HCT116 (cell line): ENCODE data around the gene ZSWIM5. TPM values are rescaled to one million over a fixed set of nuclear protein-coding genes. Genes with fewer than 3 reads are reported as not detected.

Source experiments
- ATAC-seq: fragments of 200-7000 bp; cut with Tn5 transposase; 2 replicates; pipeline ENCODE4 v1.9.1; 2020; ENCODE audit warnings: mild to moderate bottlenecking, moderate library complexity
- BruUV-seq: library from RNA; stranded (reverse); fragments of 400-500 nt; replicated peaks from 2 replicates; lab custom pipeline; 2021; lab: Mats Ljungman, UMichigan
- CTCF ChIA-PET: fragments of 300-600 bp; sonication (Branson Sonifier 250); formaldehyde crosslinking; loops from one replicate; lab custom pipeline; 2021; ENCODE audit warnings: antibody characterized with exemption; lab: Charles Lee
- POLR2A ChIA-PET: fragments of 300-600, 350-600 bp; sonication (Branson Sonifier 250); formaldehyde crosslinking; loops from one replicate; lab custom pipeline; 2021; ENCODE audit warnings: antibody characterized with exemption; lab: Charles Lee
- RAD21 ChIA-PET, 2 experiments: fragments of 300-600 bp; sonication (Branson Sonifier 250); formaldehyde crosslinking; loops; one replicate each; lab custom pipeline; 2023; ENCODE audit warnings: low total read pairs in 2 of 2; ENCODE audit not compliant: uncharacterized antibody in 2 of 2, unreplicated experiment in 2 of 2, low non-redundant PET in 1 of 2; lab: Charles Lee
- DNase-seq: peaks from one replicate; pipeline ENCODE4 v3.0.0-alpha.2; 2010; ENCODE audit warnings: low read depth, low spot score
- H2AFZ ChIP-seq: fragments of 200-600 bp; shearing (Covaris generic), sonication (generic); 2 replicates; pipeline ENCODE4 v1.6.1; 2017; ENCODE audit warnings: low read depth, mixed run types, mixed read lengths, antibody characterized with exemption, low read length; ENCODE audit not compliant: poor library complexity, severe bottlenecking
- H3K27ac ChIP-seq: 2 replicates; pipeline ENCODE4 v1.5.1; 2012; ENCODE audit warnings: low read depth, low read length
- H3K27me3 ChIP-seq: fragments of 200-600 bp; sonication (generic); 2 replicates; pipeline ENCODE4 v1.6.1; 2016; ENCODE audit warnings: mixed run types, low read length, mixed read lengths; ENCODE audit not compliant: insufficient read depth
- H3K36me3 ChIP-seq, 2 experiments: fragments of 200-500 bp in 1 of 2; fragments of 200-600 bp in 1 of 2; sonication (Bioruptor generic) in 1 of 2; sonication (generic) in 1 of 2; 2 replicates each; pipeline versions ENCODE4 v1.5.1 to v1.6.1; 2014 to 2016; ENCODE audit warnings: low read length in 2 of 2, inconsistent platforms in 1 of 2, mixed read lengths in 1 of 2, mixed run types in 1 of 2; ENCODE audit not compliant: insufficient read depth in 2 of 2, control insufficient read depth in 1 of 2
- H3K4me1 ChIP-seq, 2 experiments: fragments of 200-600 bp in 1 of 2; sonication (generic) in 1 of 2; 2 replicates each; pipeline versions ENCODE4 v1.5.1 to v1.6.1; 2012 to 2017; ENCODE audit warnings: low read length in 2 of 2, inconsistent platforms in 1 of 2, mild to moderate bottlenecking in 1 of 2, mixed read lengths in 1 of 2, mixed run types in 1 of 2, moderate library complexity in 1 of 2; ENCODE audit not compliant: insufficient read depth in 2 of 2, control insufficient read depth in 1 of 2
- H3K4me2 ChIP-seq: fragments of 200-600 bp; sonication (generic); 2 replicates; pipeline ENCODE4 v1.6.1; 2017; ENCODE audit warnings: mixed run types, low read length, mixed read lengths
- H3K4me3 ChIP-seq, 2 experiments: fragments of 200-600 bp in 1 of 2; sonication (generic) in 1 of 2; replicated peaks in 1 of 2; 2 replicates each; pipeline ENCODE4 v1.5.1; 2011 to 2016; ENCODE audit warnings: low read length in 2 of 2, control low read depth in 1 of 2, low read depth in 1 of 2, mild to moderate bottlenecking in 1 of 2, mixed read lengths in 1 of 2, mixed run types in 1 of 2
- H3K79me2 ChIP-seq: fragments of 200-600 bp; sonication (generic); 2 replicates; pipeline ENCODE4 v1.6.1; 2017; ENCODE audit warnings: mild to moderate bottlenecking, mixed run types, low read length, moderate library complexity, mixed read lengths; ENCODE audit not compliant: insufficient read depth
- H3K9ac ChIP-seq: fragments of 200-600 bp; sonication (generic); 2 replicates; pipeline ENCODE4 v1.6.1; 2016; ENCODE audit warnings: low read length, mixed read lengths
- H3K9me2 ChIP-seq: fragments of 200-600 bp; sonication (generic), shearing (Covaris generic); 2 replicates; pipeline ENCODE4 v1.6.1; 2017; ENCODE audit warnings: mixed run types, mild to moderate bottlenecking, moderate library complexity; ENCODE audit not compliant: insufficient read depth
- H3K9me3 ChIP-seq, 2 experiments: fragments of 200-500 bp in 1 of 2; fragments of 200-600 bp in 1 of 2; sonication (Bioruptor generic) in 1 of 2; sonication (generic) in 1 of 2; 2 replicates each; pipeline ENCODE4 v1.6.1; 2014 to 2017; ENCODE audit warnings: low read length in 2 of 2, mixed read lengths in 2 of 2, inconsistent platforms in 1 of 2, low read depth in 1 of 2, mild to moderate bottlenecking in 1 of 2, mixed run types in 1 of 2, moderate library complexity in 1 of 2; ENCODE audit not compliant: control insufficient read depth in 1 of 2, insufficient read depth in 1 of 2
- H4K20me1 ChIP-seq: fragments of 200-600 bp; sonication (generic), shearing (Covaris generic); 2 replicates; pipeline ENCODE4 v1.6.1; 2017; ENCODE audit warnings: mixed run types, mild to moderate bottlenecking, moderate library complexity; ENCODE audit not compliant: insufficient read depth
- CEBPB ChIP-seq: IDR thresholded peaks from 2 replicates; pipeline ENCODE4 v1.6.1; 2012; ENCODE audit warnings: low read depth
- CTCF ChIP-seq, 3 experiments: fragments of 200-600 bp in 1 of 3; sonication (generic) in 1 of 3; IDR thresholded peaks in 2 of 3; conservative IDR thresholded peaks in 1 of 3; 2 replicates each; pipeline ENCODE4 v1.5.1; 2012 to 2017; ENCODE audit warnings: low read depth in 2 of 3, low read length in 2 of 3, antibody characterized with exemption in 1 of 3, borderline replicate concordance in 1 of 3, control low read depth in 1 of 3, mild to moderate bottlenecking in 1 of 3, mixed read lengths in 1 of 3, mixed run types in 1 of 3, moderate library complexity in 1 of 3; ENCODE audit not compliant: insufficient read depth in 1 of 3
- ELF1 ChIP-seq: IDR thresholded peaks from 2 replicates; pipeline ENCODE4 v1.6.1; 2012; ENCODE audit warnings: low read depth, borderline replicate concordance
- EZH2 ChIP-seq: fragments of 200-600 bp; sonication (generic); IDR thresholded peaks from 2 replicates; pipeline ENCODE4 v1.6.1; 2017; ENCODE audit warnings: antibody characterized with exemption, mixed run types
- MAX ChIP-seq: IDR thresholded peaks from 2 replicates; pipeline ENCODE4 v1.6.1; 2012
- POLR2A ChIP-seq: IDR thresholded peaks from 2 replicates; pipeline ENCODE4 v1.7.0; 2011; ENCODE audit warnings: borderline replicate concordance; ENCODE audit not compliant: insufficient read depth, insufficient read length; ENCODE audit errors: extremely low read depth
- POLR2AphosphoS5 ChIP-seq: IDR thresholded peaks from 2 replicates; pipeline ENCODE4 v1.6.1; 2011; ENCODE audit warnings: mild to moderate bottlenecking, low read depth, low read length, moderate library complexity
- RAD21 ChIP-seq: IDR thresholded peaks from 2 replicates; pipeline ENCODE4 v1.6.1; 2012; ENCODE audit warnings: low read depth, mild to moderate bottlenecking
- REST ChIP-seq: IDR thresholded peaks from 2 replicates; pipeline ENCODE4 v1.6.1; 2012; ENCODE audit warnings: low read depth
- SIN3A ChIP-seq: IDR thresholded peaks from 2 replicates; pipeline ENCODE4 v1.6.1; 2012; ENCODE audit warnings: low read depth
- SP1 ChIP-seq: IDR thresholded peaks from 2 replicates; pipeline ENCODE4 v1.6.1; 2012; ENCODE audit warnings: low read depth
- SRF ChIP-seq: IDR thresholded peaks from 2 replicates; pipeline ENCODE4 v1.6.1; 2012; ENCODE audit warnings: low read depth
- TCF7L2 ChIP-seq: IDR thresholded peaks from 2 replicates; pipeline ENCODE4 v1.7.0; 2011; ENCODE audit warnings: borderline replicate concordance, inconsistent platforms; ENCODE audit not compliant: insufficient read depth, insufficient read length; ENCODE audit errors: extremely low read depth
- YY1 ChIP-seq: IDR thresholded peaks from 2 replicates; pipeline ENCODE4 v1.6.1; 2011; ENCODE audit warnings: low read length, low read depth, moderate library complexity, mild to moderate bottlenecking; ENCODE audit not compliant: insufficient replicate concordance; ENCODE audit errors: extremely low read depth
- ZFX ChIP-seq: fragments of 450-650 bp; IDR thresholded peaks from 2 replicates; pipeline ENCODE4 v1.6.1; 2017
- ZNF274 ChIP-seq: fragments of 200-500 bp; sonication (Bioruptor generic); IDR thresholded peaks from 2 replicates; pipeline ENCODE4 v1.6.1; 2014; ENCODE audit warnings: mild to moderate bottlenecking, low read depth, low read length, inconsistent platforms
- intact Hi-C: fragments of 100-400 bp; cut with micrococcal nuclease; formaldehyde crosslinking; loops from 2 replicates; pipeline ENCODE4 v1.10.0; 2022
- total RNA-seq: library from RNA; stranded (reverse); gene quantifications from one replicate; pipeline ENCODE4 v1.2.1, GENCODE V29; 2021; ENCODE audit not compliant: unreplicated experiment
- TF ChIP-seq, protein P1 (sequence below): IDR thresholded peaks from 2 replicates; pipeline ENCODE4 v1.6.1; 2012

The ZSWIM5 gene
- total RNA-seq, 1 experiment from 2014 or later: 1.1 TPM

DNA sequence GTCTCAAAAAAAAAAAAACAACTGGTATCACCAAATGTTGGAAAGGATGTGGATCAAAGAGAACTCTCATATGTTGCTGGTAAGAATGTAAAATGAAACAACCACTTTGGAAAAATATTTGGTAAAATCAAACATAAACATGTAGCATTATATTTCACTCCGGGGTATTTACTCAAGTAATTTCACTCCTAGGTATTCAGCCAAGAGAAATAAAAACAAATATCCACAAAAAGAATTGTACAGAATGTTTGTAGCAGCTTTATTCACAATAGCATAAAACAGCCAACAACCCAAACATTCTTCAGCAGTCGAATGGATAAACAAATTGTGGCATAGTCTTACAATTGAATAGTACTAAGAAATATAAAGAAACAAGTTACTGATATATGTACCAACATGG, 32.4 kb upstream of the ZSWIM5 start:
- Histone ChIP-seq H3K27me3 (no peaks in the 10 kb centered on the region), H3K4me3 (no peak overlapping the region), H3K4me2 (no peak overlapping the region), H3K4me1 (no peaks in the 10 kb centered on the region), H4K20me1 (no peaks in the 10 kb centered on the region), H3K9ac (no peak overlapping the region), H3K9me2 (no peaks in the 10 kb centered on the region), H2AFZ (no peak overlapping the region), H3K79me2 (no peaks in the 10 kb centered on the region), H3K9me3 (no peaks in the 10 kb centered on the region), H3K27ac (no peak overlapping the region), H3K36me3 (no peaks in the 10 kb centered on the region)
- intact Hi-C loops: no loop called here
- ChIA-PET CTCF (no interaction called here), POLR2A (no interaction called here), RAD21 (no interaction called here)
- ATAC-seq (no peak), DNase-seq (no peak)
- TF ChIP-seq ZNF274: no peak
- TF ChIP-seq CTCF (IDR thresholded peaks at IDR 0.05 in 2 of 3, conservative IDR thresholded peaks at IDR 0.05 in 1 of 3; ENCODE audit: borderline replicate concordance in 1 of 3, insufficient read depth in 1 of 3, low read depth in 2 of 3, low read length in 2 of 3): no peak
- TF ChIP-seq POLR2AphosphoS5: no peak
- TF ChIP-seq ZFX: no peak
- TF ChIP-seq CEBPB: no peak
- TF ChIP-seq REST: no peak
- TF ChIP-seq ELF1: no peak
- no peak for TF ChIP-seq SIN3A
- TF ChIP-seq SP1: no peak
- no peak for TF ChIP-seq RAD21
- TF ChIP-seq POLR2A: no peak
- TF ChIP-seq MAX: no peak
- no peak for TF ChIP-seq YY1
- no peak for TF ChIP-seq SRF
- TF ChIP-seq TCF7L2: no peak
- TF ChIP-seq, protein P1, sequence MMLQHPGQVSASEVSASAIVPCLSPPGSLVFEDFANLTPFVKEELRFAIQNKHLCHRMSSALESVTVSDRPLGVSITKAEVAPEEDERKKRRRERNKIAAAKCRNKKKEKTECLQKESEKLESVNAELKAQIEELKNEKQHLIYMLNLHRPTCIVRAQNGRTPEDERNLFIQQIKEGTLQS: no peak
- TF ChIP-seq EZH2: no peak
- BruUV-seq: no TSS peak
